Measurements from ENCODE around the gene EIPR1. TPM values are rescaled to one million over a fixed set of nuclear protein-coding genes. Genes with fewer than 3 reads are reported as not detected.

EIPR1 gene
- polyA plus RNA-seq, 3 donors from 2014 or later: 37.1 to 47.7 (median 41.1) TPM

DNA sequence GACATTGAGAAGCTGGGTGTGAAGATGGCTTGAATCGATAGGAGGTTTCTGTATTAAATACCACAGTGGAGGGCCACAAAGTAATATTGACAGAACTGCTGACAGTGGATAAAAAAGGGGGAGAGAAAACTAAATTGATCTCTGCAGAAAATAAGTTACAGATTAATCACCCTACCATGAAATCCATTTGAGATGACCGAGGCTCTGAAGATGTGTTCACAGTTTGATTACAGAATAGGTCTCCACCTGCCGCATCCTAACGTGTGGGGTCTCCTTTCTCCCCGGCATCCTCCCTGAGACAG is 165.6 kb downstream of the EIPR1 start:
- Mint-ChIP-seq H3K9me3 (no peaks in the 10 kb centered on the region), H3K4me3 (no peak overlapping the region), H3K27me3 (ENCODE audit: low read depth in 3 of 3) (peaks cover 0 to 3% (median 0%) of the 10 kb centered on the region in 3 donors), H3K4me1 (peaks cover 28 to 52% of the 10 kb centered on the region in 2 donors), H3K27ac (peak overlapping the region in 1 of 6 donors; percentile 12), H3K36me3 (peaks cover 9 to 27% (median 13%) of the 10 kb centered on the region in 3 donors)
- DNase-seq: no peak

- peaks cover 9 to 27% (median 13%) of the 10 kb centered on the region in 3 donors for H3K36me3 Mint-ChIP-seq
- H3K27ac Mint-ChIP-seq: peak overlapping the region in 1 of 6 donors; percentile 12
- peaks cover 0 to 3% (median 0%) of the 10 kb centered on the region in 3 donors for H3K27me3 Mint-ChIP-seq (ENCODE audit: low read depth in 3 of 3)
- peaks cover 24 to 47% of the 10 kb centered on the region in 2 donors for H3K4me1 Mint-ChIP-seq
- no peak overlapping the region for H3K4me3 Mint-ChIP-seq
- no peak for DNase-seq
- no peaks in the 10 kb centered on the region for H3K9me3 Mint-ChIP-seq
Measured at GRCh38 chr2:3211256-3212060, 166.2 kb downstream of the EIPR1 start.

DNA sequence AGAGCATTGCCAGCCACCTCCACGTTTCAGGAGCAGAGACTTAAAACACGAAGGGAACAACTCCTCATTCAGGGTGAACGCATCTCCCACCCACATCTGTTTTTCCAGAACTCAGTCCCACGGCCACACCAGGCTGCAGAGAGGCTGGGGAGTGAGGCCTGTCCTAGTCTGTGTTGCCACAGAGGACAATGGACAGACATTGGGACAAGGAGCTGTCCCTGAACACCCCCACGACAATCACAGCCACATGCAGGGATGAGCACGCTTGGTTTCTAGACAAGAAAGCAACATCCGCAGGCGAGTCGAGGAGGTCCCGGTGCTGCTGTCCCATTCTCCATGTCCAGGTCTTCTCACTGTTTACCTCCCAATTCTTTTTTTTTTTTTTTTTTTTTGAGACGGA is 167.4 kb downstream of the EIPR1 start:
- H3K4me1 Mint-ChIP-seq: peaks cover 12 to 35% of the 10 kb centered on the region in 2 donors
- no peak overlapping the region for H3K27ac Mint-ChIP-seq
- no peaks in the 10 kb centered on the region for H3K9me3 Mint-ChIP-seq
- peaks cover 0 to 3% (median 0%) of the 10 kb centered on the region in 3 donors for H3K27me3 Mint-ChIP-seq (ENCODE audit: low read depth in 3 of 3)
- peaks cover 13 to 30% (median 13%) of the 10 kb centered on the region in 3 donors for H3K36me3 Mint-ChIP-seq
- DNase-seq: no peak
- no peak overlapping the region for H3K4me3 Mint-ChIP-seq

DNA sequence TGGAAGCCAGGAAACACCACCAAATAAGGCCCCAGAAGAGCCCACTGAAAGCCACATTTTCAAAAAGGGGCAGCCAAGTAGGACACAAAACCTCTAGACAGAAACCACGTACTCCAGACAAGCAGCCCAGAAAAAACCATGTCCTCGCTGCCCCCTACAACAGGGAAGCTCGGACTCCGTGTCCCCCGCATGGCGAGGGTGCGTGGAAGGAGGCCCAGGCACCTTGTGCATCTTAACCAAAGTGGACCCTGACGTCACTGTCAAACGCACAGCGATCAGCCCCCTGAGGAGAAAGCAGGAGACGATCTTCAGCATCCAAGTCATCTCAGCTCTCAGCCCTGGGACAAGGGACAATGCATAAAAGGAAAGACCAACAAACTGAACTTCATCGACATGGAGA is 168.4 kb downstream of the EIPR1 start:
- Mint-ChIP-seq H3K27me3 (ENCODE audit: low read depth in 3 of 3) (peaks cover 0 to 1% (median 0%) of the 10 kb centered on the region in 3 donors), H3K27ac (no peak overlapping the region), H3K9me3 (no peaks in the 10 kb centered on the region), H3K4me1 (peaks cover 3 to 30% of the 10 kb centered on the region in 2 donors), H3K36me3 (peaks cover 13 to 30% (median 13%) of the 10 kb centered on the region in 3 donors), H3K4me3 (no peak overlapping the region)
- DNase-seq: no peak

GRCh38 chr2:3208591-3208990 is 169.0 kb downstream of the EIPR1 start:
- Mint-ChIP-seq H3K27ac (peak overlapping the region in 1 of 6 donors; percentile 32), H3K36me3 (peaks cover 13 to 30% (median 13%) of the 10 kb centered on the region in 3 donors), H3K9me3 (no peaks in the 10 kb centered on the region), H3K4me3 (no peak overlapping the region), H3K27me3 (ENCODE audit: low read depth in 3 of 3) (no peaks in the 10 kb centered on the region), H3K4me1 (peaks cover 0 to 24% of the 10 kb centered on the region in 2 donors)
- no peak for DNase-seq

DNA sequence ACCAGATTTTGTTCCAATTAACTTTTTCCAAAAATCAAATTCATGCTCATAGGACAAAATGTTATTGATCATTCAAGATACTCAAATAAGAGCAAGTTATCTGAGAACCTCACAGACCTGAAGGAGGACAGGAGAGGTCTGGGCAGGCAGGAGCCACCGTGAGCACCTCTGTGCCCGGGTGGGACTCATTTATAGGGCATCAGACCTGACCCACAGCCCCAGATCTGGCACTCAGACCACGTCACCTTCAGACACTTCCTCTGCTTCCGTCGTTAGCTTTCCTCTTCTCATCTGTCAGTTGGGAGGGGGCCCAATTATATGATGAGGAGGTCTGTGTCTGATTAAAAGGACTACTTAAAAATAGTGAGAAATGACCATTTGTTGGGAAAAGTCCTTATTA is 169.4 kb downstream of the EIPR1 start:
- peak overlapping the region in 1 of 6 donors; percentile 32 for H3K27ac Mint-ChIP-seq
- H3K4me1 Mint-ChIP-seq: peaks cover 0 to 21% of the 10 kb centered on the region in 2 donors
- no peaks in the 10 kb centered on the region for H3K9me3 Mint-ChIP-seq
- peaks cover 13 to 28% (median 13%) of the 10 kb centered on the region in 3 donors for H3K36me3 Mint-ChIP-seq
- H3K4me3 Mint-ChIP-seq: no peak overlapping the region
- DNase-seq: no peak
- no peaks in the 10 kb centered on the region for H3K27me3 Mint-ChIP-seq (ENCODE audit: low read depth in 3 of 3)

- no peak for DNase-seq
- H3K4me3 Mint-ChIP-seq: no peak overlapping the region
- peaks cover 8 to 22% (median 12%) of the 10 kb centered on the region in 3 donors for H3K36me3 Mint-ChIP-seq
- H3K27me3 Mint-ChIP-seq (ENCODE audit: low read depth in 3 of 3): no peaks in the 10 kb centered on the region
- peaks cover 0 to 16% of the 10 kb centered on the region in 2 donors for H3K4me1 Mint-ChIP-seq
- no peaks in the 10 kb centered on the region for H3K9me3 Mint-ChIP-seq
- H3K27ac Mint-ChIP-seq: no peak overlapping the region
Measured at GRCh38 chr2:3207091-3207491, 170.5 kb downstream of the EIPR1 start.

DNA sequence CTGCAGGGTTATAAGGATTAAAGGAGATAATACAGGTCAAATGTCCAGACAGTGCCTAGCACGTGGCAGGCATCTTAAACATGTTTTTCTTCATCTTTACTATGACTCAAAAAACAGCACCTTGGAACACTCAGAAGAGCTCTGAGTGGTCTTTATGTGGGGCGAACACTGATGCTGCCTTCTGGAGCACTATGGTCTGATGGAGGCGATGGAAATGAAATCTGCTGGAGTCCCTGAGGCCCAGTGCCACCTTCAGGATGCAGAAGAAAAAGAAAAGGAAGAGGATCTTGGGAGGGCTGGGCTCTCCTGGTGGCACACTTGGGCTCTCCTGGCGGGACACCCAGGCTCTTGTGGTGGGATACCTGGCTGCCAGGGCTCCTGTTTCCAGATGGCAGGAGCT is 171.8 kb downstream of the EIPR1 start:
- Mint-ChIP-seq H3K4me3 (no peak overlapping the region), H3K4me1 (peaks cover 0 to 22% of the 10 kb centered on the region in 2 donors), H3K9me3 (no peaks in the 10 kb centered on the region), H3K27me3 (ENCODE audit: low read depth in 3 of 3) (no peaks in the 10 kb centered on the region), H3K36me3 (peaks cover 0 to 15% (median 8%) of the 10 kb centered on the region in 3 donors), H3K27ac (peak overlapping the region in 4 of 6 donors; percentile 28 to 67 (median 42))
- no peak for DNase-seq

DNA sequence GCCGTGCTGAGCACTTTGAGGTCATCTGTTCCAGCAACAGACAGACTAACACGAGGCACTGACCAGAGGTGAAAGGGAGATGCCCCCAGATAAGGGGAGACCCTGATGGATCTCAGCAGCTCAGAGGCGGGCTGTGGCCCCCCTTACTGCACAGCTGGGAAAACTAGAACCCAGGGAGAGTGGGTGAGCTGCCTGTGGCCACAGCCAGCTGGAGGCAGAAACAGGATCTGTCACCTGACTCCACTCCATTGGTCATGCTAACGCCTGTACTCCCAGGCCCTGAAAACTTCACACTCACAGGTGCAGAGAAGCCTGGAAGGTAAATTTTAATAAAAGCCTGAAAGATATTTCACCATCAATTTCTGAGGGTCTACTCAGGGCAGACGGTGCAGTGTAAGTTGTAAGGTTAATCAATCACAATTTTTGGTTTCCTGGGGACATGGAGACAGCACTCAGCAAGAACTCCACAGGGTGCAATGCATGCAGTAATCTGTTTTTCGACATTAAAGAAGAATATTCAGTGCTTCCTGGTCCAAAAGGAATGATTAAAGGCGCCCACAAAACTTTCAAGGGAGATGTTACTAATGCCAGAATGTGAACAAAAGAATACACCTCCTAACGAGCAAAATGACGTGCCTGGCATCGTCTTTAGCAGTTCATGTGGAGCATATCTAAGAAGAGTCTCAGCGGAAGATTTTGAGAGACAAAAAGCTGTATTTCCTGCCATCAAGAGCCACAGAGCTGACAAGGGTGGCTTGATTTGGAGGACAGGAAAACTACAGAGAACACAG is 173.4 kb downstream of the EIPR1 start:
- peaks cover 0 to 9% (median 7%) of the 10 kb centered on the region in 3 donors for H3K36me3 Mint-ChIP-seq
- DNase-seq: no peak
- no peak overlapping the region for H3K27ac Mint-ChIP-seq
- no peaks in the 10 kb centered on the region for H3K9me3 Mint-ChIP-seq
- peaks cover 15 to 34% of the 10 kb centered on the region in 2 donors for H3K4me1 Mint-ChIP-seq
- no peaks in the 10 kb centered on the region for H3K27me3 Mint-ChIP-seq (ENCODE audit: low read depth in 3 of 3)
- no peak overlapping the region for H3K4me3 Mint-ChIP-seq

DNA sequence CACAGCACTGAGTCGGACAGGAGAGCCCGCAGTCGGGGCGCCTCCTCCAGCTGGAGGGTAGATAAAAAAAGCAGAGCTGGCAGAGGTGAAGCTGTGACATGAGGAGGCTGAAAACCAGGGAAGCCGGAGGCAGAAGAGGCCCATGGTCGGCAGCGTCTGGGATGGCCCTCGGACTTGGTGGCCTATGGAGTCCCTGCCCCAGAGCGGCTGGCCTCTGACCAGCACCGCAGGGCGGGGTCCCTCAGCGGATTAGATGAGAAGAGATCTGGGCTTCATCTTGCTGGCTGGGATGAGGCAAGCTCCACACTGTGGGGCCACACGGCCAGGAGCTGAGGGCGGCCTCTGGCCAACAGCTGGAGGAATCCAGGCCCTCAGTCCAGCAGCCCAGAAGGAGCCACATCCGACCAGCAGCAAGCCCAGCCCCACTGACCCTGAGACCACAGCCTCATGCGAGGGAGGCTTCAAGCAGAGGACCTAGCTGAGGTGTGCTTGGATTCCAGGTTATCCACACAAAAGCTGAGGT is 174.1 kb downstream of the EIPR1 start:
- peaks cover 19 to 36% of the 10 kb centered on the region in 2 donors for H3K4me1 Mint-ChIP-seq
- no peak for DNase-seq
- H3K4me3 Mint-ChIP-seq: no peak overlapping the region
- no peaks in the 10 kb centered on the region for H3K9me3 Mint-ChIP-seq
- H3K36me3 Mint-ChIP-seq: peaks cover 0 to 12% (median 7%) of the 10 kb centered on the region in 3 donors
- H3K27me3 Mint-ChIP-seq (ENCODE audit: low read depth in 3 of 3): no peaks in the 10 kb centered on the region
- H3K27ac Mint-ChIP-seq: no peak overlapping the region

GRCh38 chr2:3202926-3203325 is 174.7 kb downstream of the EIPR1 start:
- H3K27me3 Mint-ChIP-seq (ENCODE audit: low read depth in 3 of 3): no peaks in the 10 kb centered on the region
- H3K36me3 Mint-ChIP-seq: peaks cover 0 to 14% (median 7%) of the 10 kb centered on the region in 3 donors
- peaks cover 21 to 34% of the 10 kb centered on the region in 2 donors for H3K4me1 Mint-ChIP-seq
- no peaks in the 10 kb centered on the region for H3K9me3 Mint-ChIP-seq
- H3K4me3 Mint-ChIP-seq: no peak overlapping the region
- no peak for DNase-seq
- no peak overlapping the region for H3K27ac Mint-ChIP-seq

GRCh38 chr2:3201281-3201680 is 176.3 kb downstream of the EIPR1 start:
- no peak overlapping the region for H3K4me3 Mint-ChIP-seq
- DNase-seq: no peak
- H3K27ac Mint-ChIP-seq: peak overlapping the region in 4 of 6 donors; percentile 17 to 74 (median 44)

DNA sequence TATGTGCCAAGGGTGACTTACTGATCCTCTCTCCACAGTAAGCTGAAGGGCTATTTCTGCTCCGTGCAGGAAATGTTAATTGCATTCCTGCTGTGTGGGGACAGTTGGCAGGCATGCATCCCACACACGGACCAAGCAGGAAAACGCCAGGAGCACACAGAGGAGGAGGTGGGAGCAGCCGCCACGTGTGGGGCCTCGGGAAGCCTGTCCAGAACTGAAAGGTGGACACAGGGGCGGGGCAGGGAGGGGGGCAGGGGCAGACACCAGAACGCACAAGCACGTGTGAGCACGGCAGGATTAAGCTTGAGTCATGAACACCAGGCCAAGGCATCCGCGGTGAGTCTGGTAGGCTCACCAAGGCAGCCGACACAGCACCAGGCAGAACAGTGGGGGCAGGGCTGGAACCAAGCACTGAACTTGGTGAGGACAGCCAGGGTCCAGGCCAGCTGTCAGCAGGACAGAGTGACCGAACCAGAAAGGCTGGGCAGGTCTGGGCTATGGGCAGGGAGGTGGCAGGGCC is 177.1 kb downstream of the EIPR1 start:
- Mint-ChIP-seq H3K4me3 (no peak overlapping the region), H3K9me3 (no peaks in the 10 kb centered on the region), H3K27me3 (ENCODE audit: low read depth in 3 of 3) (no peaks in the 10 kb centered on the region), H3K27ac (peak overlapping the region in 4 of 6 donors; percentile 76 to 90 (median 81)), H3K36me3 (peaks cover 0 to 13% (median 3%) of the 10 kb centered on the region in 3 donors), H3K4me1 (peaks cover 36 to 56% of the 10 kb centered on the region in 2 donors)
- no peak for DNase-seq

More at GRCh38 chr2:3201281-3201680, 176.3 kb downstream of the EIPR1 start:
- Mint-ChIP-seq H3K36me3 (peaks cover 0 to 18% (median 7%) of the 10 kb centered on the region in 3 donors), H3K4me1 (peaks cover 28 to 48% of the 10 kb centered on the region in 2 donors), H3K27me3 (ENCODE audit: low read depth in 3 of 3) (no peaks in the 10 kb centered on the region), H3K9me3 (no peaks in the 10 kb centered on the region)

Data from immature natural killer cell (primary cell).